ENCODE data around the gene KDM5A.

DNA sequence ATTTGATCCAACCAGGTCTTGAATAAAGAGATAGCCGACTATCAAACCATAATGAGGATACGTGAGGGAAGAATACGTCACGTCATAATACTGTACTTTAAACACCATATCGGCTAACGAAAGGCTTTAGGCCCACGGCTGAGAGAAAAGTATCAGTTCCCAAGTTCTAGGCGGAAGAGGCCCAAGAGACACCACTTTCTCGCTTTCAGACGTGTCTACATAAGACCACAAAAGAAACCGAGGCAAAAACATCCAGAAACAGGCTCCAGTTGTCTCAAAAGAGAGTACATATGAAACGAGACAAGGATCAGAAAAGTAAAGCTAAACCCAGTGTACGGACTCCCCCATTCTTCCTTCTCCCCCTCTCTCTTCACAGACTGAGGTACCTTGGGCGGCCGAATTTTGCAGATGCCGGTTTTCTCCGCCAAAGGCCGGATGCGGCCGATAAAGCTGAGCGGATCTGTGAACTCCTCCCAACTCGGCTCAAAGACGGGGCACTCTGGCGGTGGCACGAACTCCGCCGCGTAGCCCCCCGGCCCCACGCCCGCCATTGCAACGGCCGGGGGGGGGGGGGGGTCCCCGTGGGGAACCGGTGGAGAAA lies 479 bp downstream of the KDM5A start:
- TF ChIP-seq, protein P1, sequence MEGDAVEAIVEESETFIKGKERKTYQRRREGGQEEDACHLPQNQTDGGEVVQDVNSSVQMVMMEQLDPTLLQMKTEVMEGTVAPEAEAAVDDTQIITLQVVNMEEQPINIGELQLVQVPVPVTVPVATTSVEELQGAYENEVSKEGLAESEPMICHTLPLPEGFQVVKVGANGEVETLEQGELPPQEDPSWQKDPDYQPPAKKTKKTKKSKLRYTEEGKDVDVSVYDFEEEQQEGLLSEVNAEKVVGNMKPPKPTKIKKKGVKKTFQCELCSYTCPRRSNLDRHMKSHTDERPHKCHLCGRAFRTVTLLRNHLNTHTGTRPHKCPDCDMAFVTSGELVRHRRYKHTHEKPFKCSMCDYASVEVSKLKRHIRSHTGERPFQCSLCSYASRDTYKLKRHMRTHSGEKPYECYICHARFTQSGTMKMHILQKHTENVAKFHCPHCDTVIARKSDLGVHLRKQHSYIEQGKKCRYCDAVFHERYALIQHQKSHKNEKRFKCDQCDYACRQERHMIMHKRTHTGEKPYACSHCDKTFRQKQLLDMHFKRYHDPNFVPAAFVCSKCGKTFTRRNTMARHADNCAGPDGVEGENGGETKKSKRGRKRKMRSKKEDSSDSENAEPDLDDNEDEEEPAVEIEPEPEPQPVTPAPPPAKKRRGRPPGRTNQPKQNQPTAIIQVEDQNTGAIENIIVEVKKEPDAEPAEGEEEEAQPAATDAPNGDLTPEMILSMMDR (IDR thresholded peaks at IDR 0.05) = no peak
- no peak for TF ChIP-seq POLR2A (IDR thresholded peaks at IDR 0.05)

All from uterus (tissue), 2 donors.